GM12878 (cell line): ENCODE measurements around the gene TUT1. TPM values are rescaled to one million over a fixed set of nuclear protein-coding genes. Genes with fewer than 3 reads are reported as not detected.

Experiments
- ATAC-seq: fragments of 200-7000 bp; cut with Tn5 transposase; 3 replicates; pipeline ENCODE4 v1.9.1; 2020; ENCODE audit warnings: mild to moderate bottlenecking, moderate library complexity
- BruUV-seq: library from RNA; stranded (reverse); fragments of 400-500 nt; replicated peaks from 2 replicates; lab custom pipeline; 2021; lab: Mats Ljungman, UMichigan
- CTCF ChIA-PET: fragments of 300-600 bp; sonication (Branson Sonifier 250); formaldehyde crosslinking; extraction: SDS; loops from one replicate; lab custom pipeline; 2021; ENCODE audit warnings: inconsistent platforms; lab: Yijun Ruan, JAX
- POLR2A ChIA-PET: fragments of 350-600 bp; formaldehyde crosslinking; extraction: SDS; loops from one replicate; lab custom pipeline; 2021; ENCODE audit warnings: inconsistent platforms; lab: Charles Lee
- RAD21 ChIA-PET: fragments of 300-600 bp; sonication (Branson Sonifier 250); formaldehyde crosslinking; loops from one replicate; lab custom pipeline; 2023; ENCODE audit warnings: antibody characterized with exemption; ENCODE audit not compliant: unreplicated experiment; lab: Charles Lee
- SMC1A ChIA-PET: fragments of 300-600 bp; sonication (Branson Sonifier 250); formaldehyde crosslinking; loops from one replicate; lab custom pipeline; 2023; ENCODE audit not compliant: unreplicated experiment, uncharacterized antibody; lab: Charles Lee
- DNase-seq: peaks from one replicate; pipeline ENCODE4 v3.0.0-alpha.2; 2011; ENCODE audit warnings: low read depth, low spot score
- FAIRE-seq: peaks from 3 replicates; lab custom pipeline; 2011; peaks lifted over from hg19 to GRCh38; lab: Jason Lieb, UNC
- H2AFZ ChIP-seq: 2 replicates; pipeline ENCODE4 v1.6.0; 2011; ENCODE audit warnings: low read depth, low read length, control low read depth; ENCODE audit not compliant: control insufficient read depth
- H3K27ac ChIP-seq: 2 replicates; pipeline ENCODE4 v1.5.1; 2011; ENCODE audit warnings: control low read depth; ENCODE audit not compliant: control insufficient read depth, insufficient read depth
- H3K27me3 ChIP-seq, 2 experiments: replicated peaks in 1 of 2; 2 replicates each; pipeline versions ENCODE4 v1.6.0 to v1.6.1; 2011; ENCODE audit warnings: low read length in 1 of 2; ENCODE audit not compliant: control insufficient read depth in 2 of 2, insufficient read depth in 2 of 2
- H3K36me3 ChIP-seq, 2 experiments: 2 replicates each; pipeline ENCODE4 v1.5.1; 2011; ENCODE audit warnings: low read length in 1 of 2; ENCODE audit not compliant: control insufficient read depth in 2 of 2, insufficient read depth in 2 of 2
- H3K4me1 ChIP-seq: 2 replicates; pipeline ENCODE4 v1.6.1; 2011; ENCODE audit warnings: mild to moderate bottlenecking, low read length, moderate library complexity, mixed read lengths; ENCODE audit not compliant: control insufficient read depth, insufficient read depth
- H3K4me2 ChIP-seq: 2 replicates; pipeline ENCODE4 v1.6.0; 2011; ENCODE audit warnings: control low read depth; ENCODE audit not compliant: control insufficient read depth, insufficient read depth
- H3K4me3 ChIP-seq: fragments of 200-600 bp; sonication (generic); 2 replicates; pipeline ENCODE4 v1.5.1; 2016
- H3K79me2 ChIP-seq: 2 replicates; pipeline ENCODE4 v1.6.0; 2011; ENCODE audit warnings: low read length; ENCODE audit not compliant: control insufficient read depth, insufficient read depth
- H3K9ac ChIP-seq: 2 replicates; pipeline ENCODE4 v1.8.0; 2011; ENCODE audit warnings: low read length, control low read depth, mixed read lengths; ENCODE audit not compliant: control insufficient read depth, insufficient read depth
- H3K9me3 ChIP-seq: replicated peaks from 3 replicates; pipeline ENCODE4 v1.5.1; 2011; ENCODE audit warnings: mild to moderate bottlenecking, low read length; ENCODE audit not compliant: control insufficient read depth, insufficient read depth
- H4K20me1 ChIP-seq: 2 replicates; pipeline ENCODE4 v1.6.0; 2011; ENCODE audit not compliant: control insufficient read depth, insufficient read depth
- CHD1 ChIP-seq: IDR thresholded peaks from 2 replicates; pipeline ENCODE4 v1.6.1; 2012; ENCODE audit warnings: low read depth, low read length, improper control_type of control experiment
- CHD4 ChIP-seq: fragments of 200-600 bp; sonication (generic); IDR thresholded peaks from 2 replicates; pipeline ENCODE4 v1.6.1; 2016; ENCODE audit warnings: mild to moderate bottlenecking
- KLF5 ChIP-seq: fragments of 450-650 bp; IDR thresholded peaks from 2 replicates; pipeline ENCODE4 v1.6.1; 2014; ENCODE audit warnings: mild to moderate bottlenecking; ENCODE audit not compliant: partially characterized antibody
- NRF1 ChIP-seq: conservative IDR thresholded peaks from 2 replicates; pipeline ENCODE4 v1.6.1; 2011; ENCODE audit warnings: mild to moderate bottlenecking, low read depth, low read length, improper control_type of control experiment
- RB1 ChIP-seq: fragments of 450-650 bp; formaldehyde crosslinking; IDR thresholded peaks from 2 replicates; pipeline ENCODE4 v1.6.1; 2017; ENCODE audit warnings: mild to moderate bottlenecking, borderline replicate concordance
- SUPT20H ChIP-seq: IDR thresholded peaks from 2 replicates; pipeline ENCODE4 v1.6.1; 2011; ENCODE audit warnings: low read depth, mild to moderate bottlenecking, low read length, moderate library complexity, borderline replicate concordance; ENCODE audit not compliant: control insufficient read depth
- WGBS: methylation state at CpG from one replicate; pipeline ENCODE4 v1.1.6; 2016; ENCODE audit warnings: low lambda C conversion rate; ENCODE audit not compliant: insufficient replicate concordance, insufficient coverage; ENCODE audit errors: missing lambda C conversion rate; 5-methylcytosine and 5-hydroxymethylcytosine counted together
- in situ Hi-C: fragments of 300-500 bp; cut with MboI; formaldehyde crosslinking; loops from 9 replicates; pipeline ENCODE4 v1.14.3; 2018; ENCODE audit warnings: mixed read lengths
- intact Hi-C: fragments of 100-400 bp; cut with micrococcal nuclease; formaldehyde crosslinking; loops from one replicate; pipeline ENCODE4 v1.14.2; 2022; ENCODE audit not compliant: unreplicated experiment
- polyA plus RNA-seq, 11 experiments: library from polyadenylated mRNA; depleted of rRNA in 4 of 11; unstranded in 6 of 11; stranded (reverse) in 5 of 11; fragments of >200 nt; fragmentation: Nextera tagmentation in 4 of 11; fragmentation: Illumina TruSeq in 1 of 11; extraction: Ambion mirVana in 4 of 11; extraction: Trizol in 1 of 11; gene quantifications; 1 replicate in 1 of 11; 2 replicates in 10 of 11; pipeline versions ENCODE4 v1.2.1 to v1.2.3, GENCODE V29; 2011 to 2016; ENCODE audit warnings: inconsistent platforms in 2 of 11, missing spikeins in 2 of 11, low read depth in 1 of 11
- total RNA-seq, 4 experiments: library from RNA; depleted of rRNA in 3 of 4; stranded (reverse); fragments of >200 nt in 3 of 4; fragmentation: Illumina TruSeq in 1 of 4; extraction: Trizol in 1 of 4; gene quantifications; 2 replicates each; pipeline versions ENCODE4 v1.2.1 to v1.2.3, GENCODE V29; 2013 to 2021
- TF ChIP-seq, protein P1 (sequence below): fragments of 450-650 bp; conservative IDR thresholded peaks from 2 replicates; pipeline ENCODE4 v1.6.1; 2017; ENCODE audit warnings: mild to moderate bottlenecking, moderate library complexity

TUT1 gene
- total and polyA plus RNA-seq, 10 of the 15 experiments (the other 5 are each of a cell fraction or from before 2014, with no cell fraction given) = 1.1 to 29.9 (median 16.2) TPM

DNA sequence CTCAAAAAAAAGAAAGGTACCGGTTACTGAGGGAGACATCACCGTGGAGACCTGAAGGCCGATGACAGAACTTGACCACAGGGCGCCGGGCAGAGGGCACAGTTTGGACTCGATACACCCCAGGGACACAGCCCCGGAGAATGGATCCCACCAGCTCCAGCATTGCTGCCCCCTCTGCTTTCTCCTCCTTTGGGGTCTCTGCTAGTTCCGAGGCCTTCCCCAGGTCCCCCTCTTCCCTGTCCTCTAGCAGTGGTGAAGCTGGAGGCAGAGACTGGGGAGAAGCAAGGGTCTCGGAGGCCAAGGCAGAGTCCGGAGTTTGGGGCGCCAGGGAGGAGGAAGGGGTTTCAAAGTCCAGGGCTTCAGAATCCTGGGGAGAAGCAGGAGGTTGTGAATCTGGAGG is 12.8 kb downstream of the TUT1 start:
- ChIA-PET SMC1A (no interaction called here), RAD21 (no interaction called here), POLR2A (no interaction called here), CTCF (interaction anchor here (0.7 kb wide), 1 partner anchor 278 kb away, joined by 3 read pairs; no protein-coding TSS in a partner anchor)
- ATAC-seq = no peak
- H3K4me3 ChIP-seq = no peak overlapping the region
- H3K27ac ChIP-seq = no peak overlapping the region
- no peak for DNase-seq
- FAIRE-seq = no peak
- H3K9ac ChIP-seq = no peak overlapping the region
- peaks cover 16 to 19% of the 10 kb centered on the region in 2 experiments; a peak in 3 of 4 replicates for H3K36me3 ChIP-seq
- H4K20me1 ChIP-seq = no peaks in the 10 kb centered on the region
- peaks cover 5% of the 10 kb centered on the region; the same call in 1 of the 2 replicates for H3K4me1 ChIP-seq
- no peaks in the 10 kb centered on the region for H3K9me3 ChIP-seq
- no peak overlapping the region for H3K4me2 ChIP-seq
- no peaks in the 10 kb centered on the region for H3K27me3 ChIP-seq
- in situ Hi-C loops (no loop called here), intact Hi-C loops (no loop called here)
- peaks cover 11% of the 10 kb centered on the region for H3K79me2 ChIP-seq
- BruUV-seq = no TSS peak
- 93% methylated on average over 11 of the region's 11 CpGs for WGBS
- TF ChIP-seq CHD1 (no peak), NRF1 (no peak), CHD4 (no peak), RB1 (no peak), KLF5 (no peak), SUPT20H (no peak)
- TF ChIP-seq, protein P1, sequence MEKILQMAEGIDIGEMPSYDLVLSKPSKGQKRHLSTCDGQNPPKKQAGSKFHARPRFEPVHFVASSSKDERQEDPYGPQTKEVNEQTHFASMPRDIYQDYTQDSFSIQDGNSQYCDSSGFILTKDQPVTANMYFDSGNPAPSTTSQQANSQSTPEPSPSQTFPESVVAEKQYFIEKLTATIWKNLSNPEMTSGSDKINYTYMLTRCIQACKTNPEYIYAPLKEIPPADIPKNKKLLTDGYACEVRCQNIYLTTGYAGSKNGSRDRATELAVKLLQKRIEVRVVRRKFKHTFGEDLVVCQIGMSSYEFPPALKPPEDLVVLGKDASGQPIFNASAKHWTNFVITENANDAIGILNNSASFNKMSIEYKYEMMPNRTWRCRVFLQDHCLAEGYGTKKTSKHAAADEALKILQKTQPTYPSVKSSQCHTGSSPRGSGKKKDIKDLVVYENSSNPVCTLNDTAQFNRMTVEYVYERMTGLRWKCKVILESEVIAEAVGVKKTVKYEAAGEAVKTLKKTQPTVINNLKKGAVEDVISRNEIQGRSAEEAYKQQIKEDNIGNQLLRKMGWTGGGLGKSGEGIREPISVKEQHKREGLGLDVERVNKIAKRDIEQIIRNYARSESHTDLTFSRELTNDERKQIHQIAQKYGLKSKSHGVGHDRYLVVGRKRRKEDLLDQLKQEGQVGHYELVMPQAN = no peak
- H2AFZ ChIP-seq = no peak overlapping the region
